ENCODE results near the gene CCDC106.

The CCDC106 gene

DNA sequence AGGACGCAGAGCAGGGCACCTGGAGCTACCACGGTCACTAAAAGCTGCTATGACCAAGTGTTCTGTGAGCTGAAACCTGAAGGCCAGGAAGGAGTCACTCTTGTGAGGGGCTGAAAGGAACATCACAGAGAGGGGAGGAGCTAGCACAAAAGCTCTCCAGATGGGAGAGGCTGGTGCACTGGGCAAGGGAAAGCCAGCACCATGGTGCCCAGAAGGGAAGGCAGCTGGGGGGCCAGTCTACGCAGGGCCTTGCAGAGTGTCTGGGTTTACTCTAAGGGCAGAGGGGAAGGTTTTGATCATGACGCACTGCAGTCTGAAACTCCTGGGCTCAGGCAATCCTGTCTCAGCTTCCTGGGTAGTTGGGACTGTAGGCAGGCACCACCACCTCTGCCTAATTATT, 11.3 kb upstream of the CCDC106 start:
- no peak for TF ChIP-seq CTCF (conservative IDR thresholded peaks at IDR 0.05)
- no peak for TF ChIP-seq ZFX (IDR thresholded peaks at IDR 0.05)
- no peak overlapping the region for H3K27ac ChIP-seq

GRCh38 chr19:55637534-55637933, 10.5 kb upstream of the CCDC106 start:
- H3K27ac ChIP-seq: no peak overlapping the region
- TF ChIP-seq ZFX (IDR thresholded peaks at IDR 0.05) (no peak), CTCF (conservative IDR thresholded peaks at IDR 0.05) (no peak)

DNA sequence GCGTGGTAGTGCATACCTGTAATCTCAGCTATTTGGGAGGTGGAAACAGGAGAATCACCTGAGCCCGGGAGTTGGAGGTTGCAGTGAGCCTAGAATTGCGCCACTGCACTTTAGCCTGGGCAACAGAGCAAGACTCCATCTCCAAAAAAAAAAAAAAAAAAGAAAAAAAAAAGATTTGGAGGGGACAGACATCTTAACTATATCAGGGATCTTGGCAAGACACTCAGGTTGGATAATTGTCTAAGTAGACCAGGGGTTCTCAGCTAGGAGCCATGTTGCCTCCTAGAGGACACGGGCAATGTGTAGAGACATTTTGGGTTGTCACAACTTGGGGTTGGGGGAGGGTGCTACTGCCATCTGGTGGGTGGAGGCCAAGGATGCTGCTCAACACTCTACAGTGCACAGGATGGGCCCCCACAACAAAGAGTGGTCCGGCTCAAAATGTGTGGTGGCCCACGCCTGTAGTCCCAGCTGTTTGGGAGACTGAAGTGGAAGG, 9.1 kb upstream of the CCDC106 start:
- no peak for TF ChIP-seq ZFX (IDR thresholded peaks at IDR 0.05)
- peak; percentile 39 for TF ChIP-seq CTCF (conservative IDR thresholded peaks at IDR 0.05)
- peak overlapping the region; percentile 93 for H3K27ac ChIP-seq

- peak overlapping the region; percentile 93 for H3K27ac ChIP-seq
- TF ChIP-seq ZFX (IDR thresholded peaks at IDR 0.05) (peak; percentile 86; the same call in 1 of the 2 replicates), CTCF (conservative IDR thresholded peaks at IDR 0.05) (peak; percentile 93)
Measured at GRCh38 chr19:55640043-55640576, 7.9 kb upstream of the CCDC106 start.

DNA sequence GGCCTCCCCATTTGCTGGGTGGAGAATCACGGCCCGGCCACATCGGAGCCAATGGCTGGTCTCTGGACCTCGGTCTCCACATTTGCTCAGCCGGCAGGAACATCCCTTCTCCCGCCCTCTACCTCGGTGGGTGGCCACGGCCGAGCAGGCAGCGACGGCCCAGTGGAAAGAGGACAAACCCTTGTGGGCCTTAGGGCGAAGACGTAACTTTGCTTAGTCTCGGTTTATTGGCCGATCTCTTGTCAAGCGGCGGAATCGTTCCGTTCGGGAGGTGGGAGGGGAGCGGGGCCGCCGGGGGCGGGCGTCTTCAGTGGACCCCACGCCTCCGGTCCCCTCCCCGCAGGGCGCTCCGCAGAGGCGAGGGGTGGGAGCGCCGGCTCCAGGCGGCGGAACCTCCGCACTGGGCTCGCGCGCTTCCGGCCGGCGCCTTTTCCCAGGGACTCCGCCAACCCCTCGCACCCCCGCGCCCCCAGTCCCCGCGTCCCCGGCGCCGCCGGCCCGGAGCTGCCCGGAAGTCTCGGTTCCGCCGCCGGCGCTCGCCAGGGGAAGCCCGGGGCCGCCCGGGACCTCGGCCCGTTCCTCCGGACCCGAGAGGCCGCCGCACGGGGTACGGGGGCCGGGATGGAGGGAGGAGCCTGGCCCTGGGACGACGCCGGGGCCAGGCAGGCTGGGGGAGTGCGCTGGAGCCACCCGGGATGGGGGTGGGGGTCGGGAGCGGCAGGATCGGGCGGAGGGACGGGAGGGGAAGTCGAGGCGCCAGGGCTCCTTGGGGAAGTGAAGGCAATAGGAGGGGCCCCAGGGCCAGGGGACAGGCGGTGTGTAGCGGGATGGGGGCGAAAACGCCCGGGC, 7.2 kb upstream of the CCDC106 start, which contains the start of gene ZNF580:
TSS of gene ZNF580 (plus strand) at position 426 of the 849 bp plus-strand sequence. CDS start 1,507 bp downstream, outside the sequence.
- peak; percentile 74 for TF ChIP-seq ZFX (IDR thresholded peaks at IDR 0.05)
- no peak for TF ChIP-seq CTCF (conservative IDR thresholded peaks at IDR 0.05)
- H3K27ac ChIP-seq: peak within 1 kb of the TSS; percentile 93

- peak overlapping the region; percentile 93 for H3K27ac ChIP-seq
- TF ChIP-seq CTCF (conservative IDR thresholded peaks at IDR 0.05) (no peak), ZFX (IDR thresholded peaks at IDR 0.05) (no peak)
Measured at GRCh38 chr19:55641426-55642152, 6.4 kb upstream of the CCDC106 start.

Measured in C4-2B (cell line).